Ovary (tissue), 3 donors: ENCODE measurements around the gene CPN2.

Source experiments
- CTCF ChIP-seq, 3 donors: fragments of 450-650 bp in 2 of 3; fragments of 200-600 bp in 1 of 3; IDR thresholded peaks; one replicate each; pipeline versions ENCODE4 v1.5.1 to v1.8.0; 2016 to 2022; ENCODE audit warnings: antibody characterized with exemption in 3 of 3, mild to moderate bottlenecking in 1 of 3
- POLR2A ChIP-seq: fragments of 450-650 bp; IDR thresholded peaks from one replicate; pipeline ENCODE4 v1.6.1; 2017; ENCODE audit warnings: antibody characterized with exemption, mild to moderate bottlenecking, moderate library complexity
- donor health status: DM: no; HTN: no; CAD: no.

- TF ChIP-seq POLR2A (no peak), CTCF (IDR thresholded peaks at IDR 0.05) (no peak)
Measured at GRCh38 chr3:194329583-194329965, 21.6 kb downstream of the CPN2 start.
